IPS-NIHi7 (cell line): Measurements from ENCODE around the gene IL37.
A peak's percentile ranks its signal among the peaks of the same experiment; 100 is the strongest.

Source experiments
- DNase-seq: peaks from one replicate; pipeline ENCODE4 v3.0.0; 2012; ENCODE audit warnings: mixed read lengths; ENCODE audit errors: extremely low spot score

The IL37 gene, protein sequence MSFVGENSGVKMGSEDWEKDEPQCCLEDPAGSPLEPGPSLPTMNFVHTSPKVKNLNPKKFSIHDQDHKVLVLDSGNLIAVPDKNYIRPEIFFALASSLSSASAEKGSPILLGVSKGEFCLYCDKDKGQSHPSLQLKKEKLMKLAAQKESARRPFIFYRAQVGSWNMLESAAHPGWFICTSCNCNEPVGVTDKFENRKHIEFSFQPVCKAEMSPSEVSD

DNA sequence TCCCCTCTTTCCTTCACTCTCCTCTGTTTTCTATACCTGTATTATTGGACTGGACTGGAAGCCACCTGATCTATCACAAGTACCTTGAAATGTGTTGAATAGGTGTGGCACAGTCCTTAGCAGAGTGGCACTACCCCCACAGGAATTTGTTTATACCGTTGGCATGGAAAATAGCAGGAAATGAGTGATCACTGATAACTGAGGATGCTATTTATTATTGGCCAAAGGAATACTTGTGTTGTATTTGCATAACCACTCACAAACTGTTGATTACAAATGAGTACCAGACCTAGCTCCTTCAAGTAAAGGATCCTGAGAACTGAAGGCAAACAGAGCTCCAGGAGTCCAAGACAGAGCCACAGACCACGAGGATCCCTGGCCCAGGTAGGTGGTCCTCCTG lies at the start of gene IL37:
Gene IL37, plus strand, starts transcription at position 301 of the 400 bp plus-strand sequence. CDS start 1,848 bp downstream, outside the sequence.
- no peak for DNase-seq

DNA sequence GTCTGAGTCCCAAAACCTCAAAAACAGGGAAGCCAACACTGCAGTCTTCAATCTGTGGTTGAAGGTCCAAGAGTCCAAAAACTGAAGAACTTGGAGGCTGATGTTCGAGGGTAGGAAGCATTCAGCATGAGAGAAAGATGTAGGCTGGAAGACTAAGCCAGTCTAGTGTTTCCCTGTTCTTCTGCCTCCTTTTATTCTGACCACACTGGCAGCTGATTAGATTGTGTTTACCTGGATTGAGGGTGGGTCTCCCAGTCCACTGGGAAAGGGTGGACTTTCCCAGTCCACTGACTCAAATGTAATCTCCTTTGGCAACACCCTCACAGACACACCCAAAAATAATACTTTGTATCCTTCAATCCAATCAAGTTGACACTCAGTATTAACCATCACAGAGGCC lies 46.9 kb upstream of the IL37 start:
- DNase-seq, result no peak

GRCh38 chr2:112866128-112866835 lies 44.7 kb upstream of the IL37 start:
- no peak for DNase-seq

GRCh38 chr2:112867701-112868631 lies 43.0 kb upstream of the IL37 start:
- DNase-seq, result no peak

DNA sequence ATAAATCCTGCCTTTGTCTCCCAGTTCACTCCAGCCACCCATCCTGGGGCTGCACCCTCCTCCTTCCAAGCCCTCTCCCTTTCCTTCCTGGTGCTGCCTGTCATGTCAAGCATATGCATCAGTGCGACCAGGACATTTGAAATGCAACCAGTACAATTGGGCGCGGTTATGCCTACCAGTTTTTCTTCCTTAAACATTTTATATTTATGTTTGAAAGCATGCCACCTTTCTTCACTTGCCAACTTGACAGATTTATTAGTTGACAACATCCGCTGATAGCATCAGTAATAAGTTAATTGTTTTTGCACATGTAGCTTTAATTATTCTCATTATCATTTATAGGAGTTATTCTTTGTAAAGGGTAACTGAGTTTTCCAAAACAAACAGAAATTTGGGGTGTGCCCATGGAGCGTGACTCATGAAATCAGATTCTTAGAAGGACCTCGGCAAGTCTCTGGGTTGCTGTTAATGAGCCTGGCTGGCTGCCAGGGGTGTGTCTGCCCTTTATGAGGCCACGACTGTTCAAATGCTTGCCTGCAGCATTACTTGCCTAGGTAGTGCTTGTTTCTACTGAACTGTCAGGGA lies 41.6 kb upstream of the IL37 start:
- DNase-seq, result peak; percentile 10

GRCh38 chr2:112870841-112871835 lies 39.8 kb upstream of the IL37 start:
- DNase-seq, result no peak

DNA sequence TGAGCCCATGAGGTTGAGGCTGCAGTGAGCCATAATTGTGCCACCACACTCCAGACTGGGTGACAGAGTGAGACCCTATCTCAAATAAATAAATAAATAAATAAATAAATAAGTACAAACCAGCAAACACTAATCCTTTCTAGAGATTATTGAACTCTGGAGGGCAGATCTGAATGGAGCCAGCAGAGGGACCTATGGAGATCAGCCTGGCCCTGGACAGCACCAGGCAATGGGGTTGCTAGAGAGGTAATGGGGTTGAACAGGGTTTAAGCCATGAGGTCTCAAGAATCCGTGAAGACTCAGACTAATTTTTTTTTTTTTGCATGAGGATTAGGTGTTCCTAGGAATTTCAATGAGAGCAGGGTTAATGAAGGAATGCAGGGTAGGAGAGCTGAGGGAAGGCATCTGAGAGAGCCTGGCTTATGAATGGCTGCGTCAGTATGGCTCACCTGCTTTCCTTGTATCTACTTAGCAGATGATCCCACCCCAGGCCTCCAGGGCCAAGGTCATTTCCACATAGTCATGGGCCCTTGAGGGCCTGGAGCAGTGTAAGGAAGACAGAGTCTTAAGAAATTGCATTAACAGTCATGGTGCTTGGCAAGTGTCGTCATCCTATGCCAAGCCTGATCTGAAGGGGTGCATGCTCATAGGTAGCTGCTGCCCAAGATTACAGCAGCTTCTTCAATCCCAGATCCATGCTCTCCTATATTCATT lies 34.6 kb upstream of the IL37 start:
- no peak for DNase-seq

GRCh38 chr2:112876971-112877361 lies 34.0 kb upstream of the IL37 start:
- DNase-seq, result no peak

- no peak for DNase-seq
Observed at GRCh38 chr2:112877423-112877822, 33.5 kb upstream of the IL37 start.

DNA sequence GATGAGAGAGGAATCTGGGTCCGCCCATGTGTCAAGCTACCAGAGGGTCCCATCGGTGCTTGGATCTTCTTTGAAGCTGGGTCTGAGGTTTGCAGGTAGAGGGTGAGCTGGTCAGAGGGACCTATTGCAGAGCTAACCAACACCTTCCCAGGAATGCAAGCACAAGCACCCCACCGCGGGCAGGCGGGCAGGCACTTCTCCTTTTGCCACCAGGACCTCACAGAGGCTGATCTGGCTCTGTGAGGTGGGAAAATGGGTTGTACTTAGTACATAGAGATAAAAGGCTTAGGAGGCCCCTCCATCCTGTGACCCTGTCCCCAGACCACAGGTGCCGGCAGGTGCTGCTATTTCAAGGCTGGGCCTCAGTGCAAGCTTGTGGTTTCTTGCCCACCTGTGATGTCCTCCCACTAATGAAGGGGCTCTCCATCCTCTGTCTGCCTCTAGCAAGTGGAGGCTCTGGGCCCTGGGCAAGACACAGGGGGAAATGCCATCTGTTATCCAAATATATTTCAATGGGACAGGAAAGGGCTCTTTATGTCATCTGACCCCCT lies 31.4 kb upstream of the IL37 start:
- no peak for DNase-seq

DNA sequence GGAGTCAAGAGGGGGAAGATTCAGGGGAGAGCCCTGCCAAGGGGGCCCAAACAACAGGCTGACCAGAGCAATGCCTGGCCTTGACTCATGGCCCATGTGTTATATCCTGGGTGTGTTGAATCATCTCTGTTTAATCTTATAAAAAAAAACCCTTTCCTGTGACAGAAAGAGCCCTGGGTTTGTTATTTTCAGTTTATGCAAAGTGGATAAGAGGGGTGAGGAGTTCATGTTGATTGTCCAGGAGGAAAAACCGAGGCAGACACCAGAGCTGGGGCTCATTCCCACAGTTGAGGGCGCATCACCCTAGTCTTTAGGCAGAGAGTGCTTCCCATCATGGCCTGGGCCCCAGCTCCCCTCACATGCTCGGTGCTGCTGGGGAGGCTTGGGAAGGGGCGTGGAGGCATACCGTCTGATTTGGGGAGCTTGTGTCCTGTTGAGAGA lies 30.9 kb upstream of the IL37 start:
- no peak for DNase-seq

DNA sequence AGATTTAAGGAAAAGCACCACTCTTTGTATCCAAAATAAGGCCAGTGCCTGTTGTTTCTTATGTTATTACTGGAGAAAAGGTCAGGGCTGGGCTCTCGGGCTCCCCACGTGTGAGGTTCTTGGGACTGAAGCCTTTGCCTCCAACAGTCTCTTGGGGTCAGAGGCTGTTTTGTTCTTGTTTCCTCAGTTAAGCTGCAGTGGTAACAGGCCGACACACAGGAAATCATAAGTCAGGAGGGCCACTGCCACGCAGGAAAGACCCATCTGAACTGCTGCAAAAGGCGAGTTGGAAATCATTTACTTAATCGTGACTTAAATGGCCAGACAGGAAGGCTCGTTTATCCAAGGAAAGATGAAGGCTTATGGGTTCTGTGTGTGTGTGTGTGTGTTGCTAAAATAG lies 30.3 kb upstream of the IL37 start:
- DNase-seq, result no peak

DNA sequence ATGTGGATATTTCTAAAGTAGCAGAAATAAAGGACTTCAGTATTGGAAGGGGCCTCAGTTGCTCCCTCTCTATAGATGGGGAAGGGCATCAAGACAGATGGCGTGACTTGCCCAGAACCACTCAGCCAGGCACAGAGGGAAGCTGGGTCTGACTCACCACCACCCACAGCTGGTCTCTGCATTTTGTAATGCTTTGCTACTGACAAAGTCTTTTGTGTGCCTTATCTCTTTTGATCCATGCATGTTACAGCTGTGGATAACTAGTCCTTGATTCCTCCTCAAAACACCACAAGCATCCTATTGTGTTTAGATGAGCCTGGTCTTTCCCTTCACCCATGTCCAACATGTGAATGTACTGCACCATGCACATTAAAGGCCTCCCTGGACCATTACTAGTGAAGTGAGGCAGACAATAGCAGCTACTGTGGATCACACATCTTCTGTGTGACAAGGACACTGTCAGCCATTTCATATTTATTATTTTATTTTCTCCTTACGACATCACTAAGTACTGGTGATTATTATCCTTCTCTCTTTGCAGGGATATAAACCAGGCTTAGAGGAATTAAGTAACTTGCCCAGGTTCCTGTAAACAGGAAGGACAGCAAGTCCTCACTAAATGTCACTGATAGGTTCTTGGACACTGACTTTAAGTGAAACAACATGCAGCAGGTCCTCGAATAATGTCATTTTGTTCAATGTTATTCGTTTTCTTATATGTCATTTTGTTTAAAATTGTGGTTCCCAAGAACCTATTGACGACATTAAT lies 29.6 kb upstream of the IL37 start:
- DNase-seq, result peak; percentile 38

GRCh38 chr2:112883669-112884068 lies 27.3 kb upstream of the IL37 start:
- no peak for DNase-seq

DNA sequence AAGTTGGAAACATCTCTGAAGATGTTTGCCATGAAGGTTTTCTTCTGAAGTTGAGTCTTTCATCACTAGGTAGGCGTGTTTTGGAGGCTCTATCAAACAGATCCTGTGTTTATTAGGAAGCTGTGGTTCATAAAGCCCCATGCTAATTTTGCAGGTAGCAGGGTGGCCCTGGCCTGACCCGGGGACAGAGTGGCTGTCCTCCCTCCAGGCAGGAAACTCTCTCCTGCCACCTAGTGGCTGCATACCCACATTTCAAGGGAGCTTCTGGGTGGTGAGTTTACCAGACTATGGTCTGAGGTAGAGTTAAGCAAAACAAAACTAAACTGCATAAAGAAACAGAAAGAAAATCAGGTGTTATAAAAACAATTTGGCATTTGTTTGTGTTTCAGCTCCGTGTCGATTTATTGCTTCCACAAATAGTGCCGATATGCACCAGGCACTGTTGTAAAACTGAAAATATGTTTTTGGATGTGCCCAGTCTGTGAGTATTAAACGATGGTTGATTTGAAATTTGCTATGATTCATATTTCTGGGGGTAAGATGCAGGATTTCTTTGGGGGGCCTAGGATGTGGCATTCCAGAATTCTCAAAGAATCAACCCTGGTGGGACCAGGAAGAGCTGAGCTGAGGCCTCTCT lies 26.0 kb upstream of the IL37 start:
- DNase-seq, result peak; percentile 96

GRCh38 chr2:112885506-112885902 lies 25.5 kb upstream of the IL37 start:
- no peak for DNase-seq

DNA sequence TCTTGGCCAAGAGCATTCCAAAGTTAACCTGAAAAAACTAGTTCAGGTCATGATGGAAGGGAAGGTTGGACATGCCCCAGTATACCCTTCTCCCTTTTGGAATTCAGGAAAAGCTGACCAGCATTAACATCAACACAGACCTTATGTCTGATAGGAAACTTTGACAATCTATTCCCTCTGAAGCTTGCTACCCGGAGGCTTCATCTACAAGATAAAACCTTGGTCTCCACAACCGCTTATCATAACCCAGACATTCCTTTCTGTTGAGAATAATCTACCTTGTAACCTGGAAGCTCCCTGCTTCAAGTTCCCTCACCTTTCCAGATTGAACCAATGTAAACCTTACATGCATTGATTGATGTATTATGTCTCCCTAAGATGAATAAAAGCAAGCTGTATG lies 24.7 kb upstream of the IL37 start:
- DNase-seq, result no peak

- DNase-seq, result no peak
Observed at GRCh38 chr2:112887964-112888749, 22.8 kb upstream of the IL37 start.
